ENCODE results near the gene TRIOBP. TPM values are rescaled to one million over a fixed set of nuclear protein-coding genes. Genes with fewer than 3 reads are reported as not detected.

The TRIOBP gene
- total and polyA plus RNA-seq, 7 donors = 19.1 to 42.7 (median 24.6) TPM

DNA sequence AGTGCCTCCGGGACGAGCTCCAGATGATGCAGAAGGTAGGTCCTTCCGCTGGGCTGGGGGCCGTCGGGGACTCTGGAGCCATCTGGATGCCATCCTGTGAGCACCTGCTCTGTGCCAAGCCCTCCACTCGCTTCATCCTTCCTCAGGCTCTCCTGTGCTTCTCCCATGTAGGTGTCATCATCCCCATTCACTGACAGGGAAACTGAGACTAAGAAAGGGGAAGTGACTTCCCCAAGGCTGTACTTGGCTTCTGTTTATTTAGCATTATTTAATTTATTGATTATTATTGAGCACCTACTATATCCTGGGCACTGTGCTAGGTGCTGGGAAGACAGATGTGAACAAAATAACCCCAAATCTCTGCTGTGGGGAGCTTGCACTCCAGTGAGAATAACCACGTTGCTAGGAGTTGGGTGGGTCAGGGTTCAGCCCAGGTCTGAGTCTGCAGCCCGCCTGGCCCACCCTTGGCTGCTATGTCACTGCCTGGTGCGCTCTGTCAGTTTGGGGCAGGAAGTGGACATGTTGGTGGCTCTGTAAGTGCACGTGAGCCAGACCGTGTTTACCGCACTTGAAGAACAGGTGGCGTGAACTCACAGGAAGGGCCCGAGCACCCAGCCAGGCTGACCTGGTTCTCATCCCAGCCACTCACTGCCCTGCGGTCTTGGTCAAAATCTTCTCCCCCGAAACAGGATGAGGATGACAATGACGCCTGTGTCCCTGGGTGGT, 75.0 kb downstream of the TRIOBP start:
- DNase-seq (no peak), ATAC-seq (no peak)
- Histone ChIP-seq H3K36me3 (ENCODE audit: insufficient read depth in 1 of 2, low read depth in 1 of 2) (peaks cover 0 to 68% of the 10 kb centered on the region in 2 donors), H3K4me1 (peaks cover under 1% of the 10 kb centered on the region), H3K9me3 (no peaks in the 10 kb centered on the region), H3K27ac (no peak overlapping the region), H3K27me3 (ENCODE audit: insufficient read depth in 3 of 3, low read length in 2 of 3) (no peaks in the 10 kb centered on the region), H3K4me3 (no peak overlapping the region)
- intact Hi-C loops (cut with DNase I) = no loop called here
- 85 to 89% (median 87%) methylated on average over 17 of the region's 17 CpGs for WGBS, 3 donors
- TF ChIP-seq, protein P1, sequence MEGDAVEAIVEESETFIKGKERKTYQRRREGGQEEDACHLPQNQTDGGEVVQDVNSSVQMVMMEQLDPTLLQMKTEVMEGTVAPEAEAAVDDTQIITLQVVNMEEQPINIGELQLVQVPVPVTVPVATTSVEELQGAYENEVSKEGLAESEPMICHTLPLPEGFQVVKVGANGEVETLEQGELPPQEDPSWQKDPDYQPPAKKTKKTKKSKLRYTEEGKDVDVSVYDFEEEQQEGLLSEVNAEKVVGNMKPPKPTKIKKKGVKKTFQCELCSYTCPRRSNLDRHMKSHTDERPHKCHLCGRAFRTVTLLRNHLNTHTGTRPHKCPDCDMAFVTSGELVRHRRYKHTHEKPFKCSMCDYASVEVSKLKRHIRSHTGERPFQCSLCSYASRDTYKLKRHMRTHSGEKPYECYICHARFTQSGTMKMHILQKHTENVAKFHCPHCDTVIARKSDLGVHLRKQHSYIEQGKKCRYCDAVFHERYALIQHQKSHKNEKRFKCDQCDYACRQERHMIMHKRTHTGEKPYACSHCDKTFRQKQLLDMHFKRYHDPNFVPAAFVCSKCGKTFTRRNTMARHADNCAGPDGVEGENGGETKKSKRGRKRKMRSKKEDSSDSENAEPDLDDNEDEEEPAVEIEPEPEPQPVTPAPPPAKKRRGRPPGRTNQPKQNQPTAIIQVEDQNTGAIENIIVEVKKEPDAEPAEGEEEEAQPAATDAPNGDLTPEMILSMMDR (IDR thresholded peaks at IDR 0.05) = no peak

DNA sequence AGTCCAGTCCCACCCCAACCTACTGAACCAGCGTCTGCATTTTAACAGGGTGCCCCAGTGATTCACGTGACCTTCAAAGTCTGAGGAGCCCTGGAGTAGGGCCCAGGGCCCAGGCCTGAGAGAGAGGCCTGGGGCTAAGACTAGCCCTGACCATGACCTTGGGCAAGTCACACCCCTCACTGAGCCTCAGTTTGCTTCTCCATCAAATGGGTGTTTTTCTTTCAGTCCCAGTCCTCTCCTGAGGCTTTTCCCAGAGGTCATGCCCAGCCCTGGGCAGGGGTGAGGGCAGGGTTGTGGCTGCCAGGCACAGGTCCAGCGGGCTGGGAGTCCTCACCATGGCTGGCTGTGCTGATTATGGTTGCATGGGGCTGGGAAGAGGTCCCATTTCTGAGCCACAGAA, 77.9 kb downstream of the TRIOBP start:
- Histone ChIP-seq H3K4me1 (peaks cover 6% of the 10 kb centered on the region), H3K36me3 (ENCODE audit: insufficient read depth in 1 of 2, low read depth in 1 of 2) (peaks cover 0 to 43% of the 10 kb centered on the region in 2 donors), H3K27me3 (ENCODE audit: insufficient read depth in 3 of 3, low read length in 2 of 3) (no peaks in the 10 kb centered on the region), H3K27ac (no peak overlapping the region), H3K4me3 (no peak overlapping the region), H3K9me3 (no peaks in the 10 kb centered on the region)
- 80 to 89% (median 87%) methylated on average over 3 of the region's 3 CpGs for WGBS, 3 donors
- no peak for DNase-seq
- TF ChIP-seq, protein P1 (IDR thresholded peaks at IDR 0.05) = no peak
- intact Hi-C loops (cut with DNase I) = no loop called here
- no peak for ATAC-seq

DNA sequence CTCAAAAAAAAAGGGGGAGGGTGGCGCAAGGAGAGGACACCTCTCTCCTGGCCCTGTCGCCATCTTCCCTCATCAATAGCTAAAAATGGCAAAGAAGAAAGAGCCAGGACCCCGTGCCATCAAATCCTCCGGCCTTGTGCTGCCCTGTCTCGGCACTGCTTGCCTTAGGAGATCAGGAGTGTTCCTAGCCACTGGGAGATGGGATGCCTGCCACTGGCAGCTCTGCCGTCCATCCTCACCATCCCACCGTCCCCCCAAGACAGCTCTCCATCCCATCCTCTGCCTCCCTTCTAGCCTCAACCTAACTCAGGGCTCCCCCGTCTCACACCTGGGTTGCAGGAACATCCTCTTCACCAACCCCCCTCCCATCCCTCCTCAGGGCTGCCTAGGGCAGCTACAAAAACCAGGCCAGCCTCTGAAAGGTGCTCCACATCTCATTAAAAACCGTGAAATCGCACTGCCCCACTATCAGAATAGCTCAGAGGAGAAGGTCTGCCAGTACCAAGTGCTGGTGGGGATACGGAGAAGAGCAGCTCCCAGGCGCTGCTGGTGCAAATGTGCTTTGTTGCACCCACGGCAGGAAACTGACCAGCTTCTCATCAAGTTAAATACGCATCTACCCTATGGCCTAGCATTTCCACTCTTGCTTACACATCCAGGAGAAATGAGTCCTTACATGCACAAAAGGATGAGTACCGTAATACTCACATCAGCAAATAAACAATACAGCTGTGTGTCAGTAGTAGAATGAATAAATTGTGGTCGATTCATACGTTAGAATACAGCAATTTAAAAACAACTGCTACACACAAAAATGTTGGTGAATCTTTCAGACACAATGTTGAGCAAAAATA, 79.2 kb downstream of the TRIOBP start:
- intact Hi-C loops (cut with DNase I) = no loop called here
- DNase-seq (no peak), ATAC-seq (no peak)
- Histone ChIP-seq H3K27ac (no peak overlapping the region), H3K9me3 (no peaks in the 10 kb centered on the region), H3K4me3 (no peak overlapping the region), H3K36me3 (ENCODE audit: insufficient read depth in 1 of 2, low read depth in 1 of 2) (peaks cover 0 to 31% of the 10 kb centered on the region in 2 donors), H3K4me1 (peaks cover 6% of the 10 kb centered on the region), H3K27me3 (ENCODE audit: insufficient read depth in 3 of 3, low read length in 2 of 3) (no peaks in the 10 kb centered on the region)
- TF ChIP-seq, protein P1 (IDR thresholded peaks at IDR 0.05) = no peak
- 83 to 86% (median 86%) methylated on average over 17 of the region's 17 CpGs for WGBS, 3 donors

DNA sequence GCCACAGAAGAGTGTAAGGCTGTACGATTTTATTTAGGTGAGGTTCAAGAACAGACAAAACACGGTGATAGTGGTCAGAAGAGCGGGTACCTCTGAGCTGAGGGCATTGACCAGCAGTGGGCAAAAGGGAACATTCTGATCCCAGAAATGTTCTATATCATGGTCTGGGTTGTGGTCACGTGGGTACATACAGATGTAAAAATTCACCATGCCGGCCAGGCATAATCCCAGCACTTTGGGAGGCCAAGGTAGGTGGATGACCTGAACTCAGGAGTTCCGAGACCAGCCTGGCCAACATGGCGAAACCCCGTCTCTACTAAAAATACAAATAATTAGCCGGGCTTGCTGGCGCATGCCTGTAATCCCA, 79.8 kb downstream of the TRIOBP start:
- TF ChIP-seq, protein P1 (IDR thresholded peaks at IDR 0.05) = no peak
- Histone ChIP-seq H3K4me1 (peaks cover 6% of the 10 kb centered on the region), H3K4me3 (no peak overlapping the region), H3K36me3 (ENCODE audit: insufficient read depth in 1 of 2, low read depth in 1 of 2) (peaks cover 0 to 25% of the 10 kb centered on the region in 2 donors), H3K27me3 (ENCODE audit: insufficient read depth in 3 of 3, low read length in 2 of 3) (no peaks in the 10 kb centered on the region), H3K27ac (no peak overlapping the region), H3K9me3 (no peaks in the 10 kb centered on the region)
- intact Hi-C loops (cut with DNase I) = no loop called here
- WGBS, 3 donors = 70 to 83% (median 73%) methylated on average over 10 of the region's 10 CpGs
- ATAC-seq = peak in 1 of 4 donors; percentile 15
- DNase-seq = no peak
